SHP77 (cell line): ENCODE measurements around the gene ARHGAP40.

Experiments used
- DNase-seq, 2 experiments: peaks; one replicate each; lab custom pipeline; 2025; lab: John Stamatoyannopoulos, UW

ARHGAP40 gene

GRCh38 chr20:38601216-38602184, at the start of gene ARHGAP40:
TSS of gene ARHGAP40 (plus strand) at chr20:38601809.
- no peak for DNase-seq

GRCh38 chr20:38554986-38555385, 46.6 kb upstream of the ARHGAP40 start:
- no peak for DNase-seq

GRCh38 chr20:38555395-38555794, 46.2 kb upstream of the ARHGAP40 start:
- DNase-seq = no peak

- DNase-seq = no peak
Measured at GRCh38 chr20:38557174-38557573, 44.4 kb upstream of the ARHGAP40 start.

- no peak for DNase-seq
Measured at GRCh38 chr20:38558596-38559360, 42.8 kb upstream of the ARHGAP40 start.

GRCh38 chr20:38559764-38560163, 41.8 kb upstream of the ARHGAP40 start:
- DNase-seq = no peak

- no peak for DNase-seq
Measured at GRCh38 chr20:38563802-38564431, 37.7 kb upstream of the ARHGAP40 start.

- no peak for DNase-seq
Measured at GRCh38 chr20:38564680-38565079, 36.9 kb upstream of the ARHGAP40 start.

GRCh38 chr20:38566036-38566598, 35.5 kb upstream of the ARHGAP40 start:
- DNase-seq = no peak

GRCh38 chr20:38569747-38570525, 31.7 kb upstream of the ARHGAP40 start:
- no peak for DNase-seq

GRCh38 chr20:38573413-38573812, 28.2 kb upstream of the ARHGAP40 start:
- DNase-seq = no peak

GRCh38 chr20:38579219-38579910, 22.2 kb upstream of the ARHGAP40 start:
- DNase-seq = no peak

- no peak for DNase-seq
Measured at GRCh38 chr20:38579921-38580320, 21.7 kb upstream of the ARHGAP40 start.

- DNase-seq = no peak
Measured at GRCh38 chr20:38581013-38581412, 20.6 kb upstream of the ARHGAP40 start, which contains the start of gene ADIG. TSS of gene ADIG (plus strand) at chr20:38581197. CDS start at chr20:38581251, 54 bp downstream.

GRCh38 chr20:38581830-38582358, 19.7 kb upstream of the ARHGAP40 start:
- DNase-seq = no peak

- no peak for DNase-seq
Measured at GRCh38 chr20:38583306-38583705, 18.3 kb upstream of the ARHGAP40 start.

GRCh38 chr20:38584099-38584763, 17.4 kb upstream of the ARHGAP40 start:
- DNase-seq = no peak

- DNase-seq = no peak
Measured at GRCh38 chr20:38585404-38586180, 16.0 kb upstream of the ARHGAP40 start.

- DNase-seq = no peak
Measured at GRCh38 chr20:38586181-38586525, 15.5 kb upstream of the ARHGAP40 start.
